Jurkat, Clone E6-1 (cell line): ENCODE results near the gene DIP2B.
"Not testable (repeated sequence)": the region's sequence is repeated elsewhere in the genome, so short reads cannot be mapped to it uniquely, and the experiment has no call there.

Experiments used
- DNase-seq: peaks from one replicate; pipeline ENCODE4 v3.0.0-alpha.2; 2011; ENCODE audit warnings: low read depth, low spot score
- H3K4me3 ChIP-seq: 2 replicates; pipeline ENCODE4 v1.5.1; 2011; ENCODE audit warnings: mild to moderate bottlenecking, low read length, control low read depth, moderate library complexity

DIP2B gene

GRCh38 chr12:50647479-50647878 lies 142.7 kb downstream of the DIP2B start:
- H3K4me3 ChIP-seq = no peak overlapping the region
- no peak for DNase-seq

GRCh38 chr12:50650285-50650684 lies 145.5 kb downstream of the DIP2B start:
- no peak overlapping the region for H3K4me3 ChIP-seq
- DNase-seq = no peak

GRCh38 chr12:50655374-50655921 lies 150.7 kb downstream of the DIP2B start:
- H3K4me3 ChIP-seq = no peak overlapping the region
- DNase-seq = no peak

GRCh38 chr12:50659260-50659659 lies 154.5 kb downstream of the DIP2B start:
- H3K4me3 ChIP-seq = no peak overlapping the region
- no peak for DNase-seq

GRCh38 chr12:50659690-50660424 lies 155.1 kb downstream of the DIP2B start:
- no peak for DNase-seq

GRCh38 chr12:50660425-50660822 lies 155.6 kb downstream of the DIP2B start:
- no peak for DNase-seq
- no peak overlapping the region for H3K4me3 ChIP-seq

More at GRCh38 chr12:50659690-50660424, 155.1 kb downstream of the DIP2B start:
- H3K4me3 ChIP-seq = no peak overlapping the region

GRCh38 chr12:50661300-50662115 lies 156.7 kb downstream of the DIP2B start:
- no peak for DNase-seq
- H3K4me3 ChIP-seq = no peak overlapping the region

GRCh38 chr12:50662116-50662510 lies 157.3 kb downstream of the DIP2B start:
- no peak overlapping the region for H3K4me3 ChIP-seq
- no peak for DNase-seq

GRCh38 chr12:50665170-50665569 lies 160.4 kb downstream of the DIP2B start:
- DNase-seq = no peak
- no peak overlapping the region for H3K4me3 ChIP-seq

GRCh38 chr12:50665609-50666008 lies 160.8 kb downstream of the DIP2B start:
- no peak overlapping the region for H3K4me3 ChIP-seq
- no peak for DNase-seq

- DNase-seq = no peak
- H3K4me3 ChIP-seq = no peak overlapping the region
Observed at GRCh38 chr12:50666023-50666422, 161.2 kb downstream of the DIP2B start.

- H3K4me3 ChIP-seq = no peak overlapping the region
- DNase-seq = no peak
Observed at GRCh38 chr12:50672158-50672557, 167.4 kb downstream of the DIP2B start.

GRCh38 chr12:50676756-50677155 lies 172.0 kb downstream of the DIP2B start:
- no peak for DNase-seq
- H3K4me3 ChIP-seq = no peak overlapping the region

GRCh38 chr12:50677858-50678257 lies 173.1 kb downstream of the DIP2B start:
- no peak overlapping the region for H3K4me3 ChIP-seq
- no peak for DNase-seq

- DNase-seq = no peak
- no peak overlapping the region for H3K4me3 ChIP-seq
Observed at GRCh38 chr12:50678650-50679365, 174.0 kb downstream of the DIP2B start.

GRCh38 chr12:50679612-50680011 lies 174.8 kb downstream of the DIP2B start:
- no peak for DNase-seq
- H3K4me3 ChIP-seq = no peak overlapping the region

- not testable (repeated sequence) for DNase-seq, H3K4me3 ChIP-seq
Observed at GRCh38 chr12:50681064-50681463, 176.3 kb downstream of the DIP2B start.

- H3K4me3 ChIP-seq = no peak overlapping the region
- DNase-seq = no peak
Observed at GRCh38 chr12:50685641-50686040, 180.9 kb downstream of the DIP2B start.

GRCh38 chr12:50686406-50686805 lies 181.6 kb downstream of the DIP2B start:
- no peak for DNase-seq

GRCh38 chr12:50686976-50687375 lies 182.2 kb downstream of the DIP2B start:
- DNase-seq = no peak
- H3K4me3 ChIP-seq = no peak overlapping the region

More at GRCh38 chr12:50686406-50686805, 181.6 kb downstream of the DIP2B start:
- no peak overlapping the region for H3K4me3 ChIP-seq
